Mucosa of gallbladder (tissue), 1 donor: Measurements from ENCODE around the gene LMX1B. TPM values are rescaled to one million over a fixed set of nuclear protein-coding genes. Genes with fewer than 3 reads are reported as not detected.

Experiments
- DNase-seq: peaks from one replicate; pipeline ENCODE4 v3.0.0-alpha.2; 2020; ENCODE audit warnings: low spot score
- total RNA-seq: library from RNA; stranded (reverse); gene quantifications from one replicate; pipeline ENCODE4 v1.2.1, GENCODE V29; 2021
- donor health status: DM: no; HTN: no; CAD: no.

Gene LMX1B
- total RNA-seq, 1 donor from 2014 or later, result 0.17 TPM

DNA sequence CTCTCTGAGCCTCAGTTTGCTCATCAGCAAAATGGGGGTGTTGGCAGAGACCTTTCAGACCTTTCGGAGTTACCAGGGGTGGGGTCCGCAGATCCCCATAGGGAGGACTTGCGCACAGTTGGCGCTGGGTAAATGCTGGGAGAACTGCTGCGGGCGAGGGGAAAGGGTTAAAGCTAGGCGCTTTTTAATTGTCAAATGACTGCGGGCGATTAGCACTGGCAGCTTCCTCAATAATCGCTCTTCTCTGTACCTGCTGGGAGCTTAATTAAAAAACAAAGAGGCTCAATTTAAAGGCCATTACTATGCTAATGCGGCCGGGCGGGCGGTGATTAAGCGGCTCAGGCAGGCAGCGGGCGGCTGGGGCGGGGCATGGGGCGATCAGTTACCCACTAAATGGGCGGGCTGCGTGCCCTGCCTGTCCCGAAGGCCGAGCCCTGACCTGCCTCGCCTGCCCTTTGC is 63.0 kb downstream of the LMX1B start:
- no peak for DNase-seq

DNA sequence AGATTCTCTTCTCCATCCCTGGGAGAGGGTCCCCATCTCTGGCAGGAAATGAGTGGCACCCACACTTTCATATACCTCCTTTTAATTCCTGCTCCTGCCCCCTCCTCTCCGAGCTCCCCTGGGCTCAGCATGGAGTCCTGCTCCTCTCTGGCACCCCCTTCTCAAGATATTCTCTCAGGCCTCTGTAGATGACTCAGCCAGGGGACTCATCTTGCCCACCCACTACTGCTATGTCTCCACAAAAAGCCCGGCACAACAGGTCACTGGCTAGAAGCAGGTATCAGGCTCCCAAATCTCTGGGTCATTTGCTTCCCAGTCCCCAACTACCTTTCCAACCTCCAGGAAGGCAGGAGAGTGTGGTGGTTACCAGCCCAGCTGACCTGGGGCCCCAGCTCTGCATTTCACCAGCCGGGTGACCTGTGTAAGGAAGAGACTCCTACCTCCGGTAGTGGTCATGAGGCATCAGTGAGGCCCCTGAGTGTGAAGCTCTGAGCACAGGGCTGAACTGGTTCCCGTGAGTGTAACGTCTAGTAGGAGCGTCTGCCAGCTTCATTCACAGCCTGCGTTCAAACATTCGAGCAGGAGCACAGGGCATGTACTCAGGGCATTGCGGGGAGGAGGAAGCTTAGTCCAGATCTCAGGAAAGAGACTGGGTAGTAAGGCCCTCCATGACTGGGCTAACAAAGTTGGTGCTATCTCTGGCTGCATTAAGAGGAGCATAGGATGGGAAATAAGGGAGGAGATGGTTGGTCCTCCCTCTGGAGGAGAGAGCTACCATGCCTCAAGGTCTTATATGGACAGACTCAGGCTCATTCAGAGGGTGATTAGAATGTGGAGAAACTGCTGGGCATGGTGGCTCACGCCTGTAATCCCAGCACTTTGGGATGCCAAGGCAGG is 63.7 kb downstream of the LMX1B start:
- DNase-seq, result no peak

DNA sequence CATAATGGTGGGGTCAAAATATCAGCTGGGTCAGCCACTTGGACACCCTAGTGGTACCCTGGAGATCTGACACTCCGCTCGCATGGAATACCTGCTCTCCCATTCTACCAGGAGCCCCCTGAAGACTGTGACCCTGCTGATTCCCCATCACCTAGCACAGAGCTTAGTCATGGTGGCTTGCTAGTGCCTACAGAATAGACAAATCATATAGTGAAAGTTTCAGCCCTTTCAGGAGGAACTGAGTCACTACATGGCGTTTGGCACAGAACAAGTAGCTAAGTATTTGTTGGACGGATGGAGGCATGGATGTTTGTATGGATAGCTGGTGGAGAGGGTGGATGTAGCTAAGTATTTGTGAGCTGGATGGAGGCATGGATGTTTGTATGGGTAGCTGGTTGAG is 65.3 kb downstream of the LMX1B start:
- DNase-seq, result no peak

DNA sequence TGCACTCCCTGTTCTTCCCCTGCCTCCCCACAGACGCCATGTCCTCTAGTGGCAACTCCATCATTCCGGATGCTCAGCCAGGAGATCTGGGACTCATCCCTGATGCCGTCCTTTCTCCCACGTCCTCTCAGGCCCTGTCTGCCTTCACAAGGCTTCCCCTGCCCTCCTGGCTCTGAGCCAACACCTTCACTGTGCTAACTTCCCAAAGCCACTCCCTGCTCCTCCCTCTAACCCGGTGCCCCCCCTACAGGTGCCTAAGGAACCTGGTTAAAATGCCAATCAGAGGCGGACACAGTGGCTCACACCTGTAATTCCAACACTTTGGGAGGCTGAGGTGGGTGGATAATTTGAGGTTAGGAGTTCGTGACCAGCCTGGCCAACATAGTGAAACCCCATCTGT is 67.6 kb downstream of the LMX1B start:
- DNase-seq, result no peak

DNA sequence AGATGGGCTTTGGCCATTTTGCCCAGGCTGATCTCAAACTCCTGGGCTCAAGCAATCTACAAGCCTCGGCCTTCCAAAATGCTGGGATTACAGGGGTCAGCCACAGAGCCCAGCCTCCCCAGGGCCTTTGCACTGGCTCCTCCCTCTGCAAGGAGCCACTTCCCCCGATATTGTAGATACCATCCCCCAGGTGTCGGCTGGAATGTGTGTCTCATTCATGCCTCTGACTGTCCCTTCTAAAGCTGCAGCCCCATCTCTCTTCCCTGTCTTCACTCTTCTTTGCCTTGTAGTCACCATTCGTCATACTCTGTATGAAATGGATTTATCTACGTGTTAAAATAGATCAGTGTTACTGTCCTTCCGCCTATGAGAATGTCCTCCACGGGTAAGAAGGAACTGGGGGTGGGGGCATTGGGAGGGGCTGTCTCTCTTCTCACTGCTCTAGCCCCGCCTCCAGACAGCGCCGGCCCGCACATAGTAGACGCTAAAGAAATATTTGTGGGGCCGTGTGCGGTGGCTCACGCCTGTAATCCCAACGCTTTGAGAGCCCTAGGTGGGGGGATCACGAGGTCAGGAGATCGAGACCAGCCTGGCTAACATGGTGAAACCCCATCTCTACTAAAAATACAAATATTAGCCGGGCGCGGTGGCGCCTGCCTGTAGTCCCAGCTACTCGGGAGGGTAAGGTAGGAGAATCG is 68.5 kb downstream of the LMX1B start:
- no peak for DNase-seq

DNA sequence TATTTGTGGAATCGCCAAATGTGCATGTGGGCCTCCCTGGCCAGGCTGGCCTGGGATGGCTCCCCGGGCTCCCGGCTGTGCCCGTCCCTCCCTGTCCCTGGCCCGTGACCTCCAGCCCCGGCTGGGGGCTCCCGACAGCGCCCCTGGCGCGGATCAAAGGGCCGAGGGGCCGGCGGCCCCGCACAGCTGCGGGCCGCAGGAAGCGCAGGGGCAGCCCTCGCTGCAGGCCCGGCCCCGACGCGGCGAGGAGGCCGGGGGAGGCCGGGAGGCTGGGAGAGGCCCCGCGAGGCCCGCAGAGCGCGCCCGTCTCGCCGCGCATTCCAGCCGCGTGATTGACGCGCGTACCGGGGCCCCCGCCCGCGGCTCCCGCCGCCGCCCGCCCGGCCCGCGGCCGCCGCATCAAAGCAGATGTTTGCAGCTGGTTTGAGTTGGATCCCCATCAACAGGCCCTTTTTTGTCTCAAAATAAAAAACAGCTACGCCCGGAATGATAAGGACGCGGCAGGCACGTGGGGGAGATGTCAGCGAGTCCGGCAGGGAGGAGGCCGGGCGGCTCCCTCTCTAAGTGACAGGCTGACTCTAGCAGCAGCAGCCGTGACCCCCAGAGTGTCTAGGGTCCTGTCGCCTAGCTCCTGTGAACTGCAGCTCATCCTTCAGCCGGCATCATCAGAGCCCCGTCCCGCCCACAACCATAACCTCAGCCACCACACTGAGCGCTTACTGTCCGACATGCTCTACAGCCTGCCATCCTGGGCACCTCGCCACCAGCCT is 69.4 kb downstream of the LMX1B start:
- DNase-seq, result no peak

DNA sequence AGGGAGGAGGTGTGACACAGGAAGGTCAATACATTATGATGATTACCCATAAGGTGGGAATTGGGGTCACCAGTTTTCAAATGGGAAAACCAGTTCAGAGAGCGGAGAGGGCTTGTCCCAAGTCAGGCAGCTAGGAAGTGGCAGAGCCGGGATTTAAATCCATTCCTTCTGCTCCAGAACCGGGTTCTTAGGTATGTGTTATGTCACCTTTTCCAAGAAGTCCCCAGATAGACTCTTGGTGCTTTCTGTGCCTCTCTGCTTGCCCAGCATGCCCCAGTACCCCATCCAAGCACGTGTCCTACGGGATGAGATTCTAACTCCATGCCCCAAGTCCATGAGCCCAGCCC is 69.9 kb downstream of the LMX1B start:
- DNase-seq, result no peak

DNA sequence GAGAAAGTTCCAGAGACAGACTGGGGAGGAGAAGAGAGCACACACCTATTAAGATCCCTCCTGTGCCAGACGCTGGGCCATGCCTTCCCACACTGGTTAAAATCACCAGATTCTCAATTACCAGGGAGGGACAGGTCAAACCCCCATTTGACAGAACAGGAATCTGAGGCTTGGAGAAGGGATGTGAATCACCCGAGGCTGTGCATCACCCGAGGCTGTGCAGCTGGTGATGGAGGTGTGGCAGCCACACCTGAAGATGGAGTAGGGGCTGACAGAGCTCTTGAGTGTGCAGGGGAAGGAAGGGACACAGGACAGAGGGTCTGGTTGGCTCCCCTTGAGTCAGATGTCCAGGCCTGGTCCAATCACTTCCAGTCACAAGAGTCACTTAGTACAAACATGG is 70.6 kb downstream of the LMX1B start:
- DNase-seq, result no peak

DNA sequence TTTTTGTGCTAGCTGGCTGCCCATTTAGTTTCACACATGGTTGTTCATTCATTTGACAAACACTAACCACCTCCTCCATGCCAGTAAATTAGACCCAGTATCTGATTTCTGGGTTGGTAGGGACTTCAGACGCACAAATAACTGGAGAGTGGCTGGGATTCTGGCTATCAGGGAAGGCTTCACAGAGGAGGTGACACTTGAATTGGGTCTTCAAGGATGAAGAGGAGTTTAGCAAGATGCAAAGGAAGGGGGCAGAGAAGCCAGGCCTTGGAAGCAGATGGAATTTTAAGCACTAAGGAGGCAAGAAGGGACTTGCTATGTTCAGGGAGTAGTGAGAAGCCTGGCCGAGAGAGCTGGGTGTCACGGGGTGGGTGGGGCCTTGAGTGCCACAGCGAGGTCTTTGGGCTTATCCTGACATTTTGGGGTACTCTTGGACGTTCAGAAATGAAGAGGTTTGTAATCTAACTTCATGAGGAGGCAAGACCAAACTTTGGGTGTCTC is 71.3 kb downstream of the LMX1B start:
- DNase-seq, result no peak

DNA sequence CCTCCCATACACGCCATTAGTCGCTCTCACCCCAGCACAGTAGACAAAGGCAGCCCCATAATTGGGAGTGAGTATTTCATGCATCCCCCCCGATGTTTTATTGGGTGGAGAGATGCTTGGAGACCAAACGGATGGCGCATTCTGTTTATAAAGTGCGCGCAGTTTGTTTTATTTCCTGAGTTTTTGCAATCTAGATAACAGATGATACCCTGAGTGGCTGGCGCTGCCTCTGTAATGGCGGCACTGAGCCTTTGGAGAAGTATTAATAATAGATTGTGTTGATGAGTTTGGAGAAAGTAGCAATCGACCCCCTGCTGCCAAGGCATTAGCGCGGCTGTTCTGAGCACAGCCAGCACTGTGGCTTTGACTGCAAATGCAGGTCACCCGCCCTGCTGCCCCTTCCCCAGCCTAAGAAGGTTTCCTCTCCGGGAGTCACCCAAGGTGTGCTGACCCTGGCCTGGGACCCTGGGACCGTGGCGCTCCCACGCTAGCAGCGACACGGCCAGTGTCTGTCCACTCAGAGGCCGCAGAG is 74.3 kb downstream of the LMX1B start:
- no peak for DNase-seq

DNA sequence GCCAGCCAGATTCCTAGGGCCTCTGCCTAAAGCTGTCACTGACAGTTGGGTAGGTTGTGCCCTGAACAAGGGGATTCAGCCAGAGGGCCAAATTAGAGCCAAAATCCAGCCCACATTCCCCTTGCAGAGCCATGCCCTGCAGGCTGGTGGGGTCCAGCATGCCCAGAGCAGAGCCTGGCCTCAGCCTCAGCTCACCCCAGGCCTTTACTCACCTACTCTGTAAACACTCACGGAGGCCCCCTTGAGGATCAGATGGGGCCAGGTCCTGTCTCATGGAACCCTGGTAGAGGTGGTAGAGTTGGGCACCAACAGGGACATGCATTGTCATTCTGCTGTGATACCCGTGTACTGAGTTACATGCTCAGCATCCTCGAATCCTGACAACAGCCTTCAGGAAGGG is 74.9 kb downstream of the LMX1B start:
- no peak for DNase-seq

DNA sequence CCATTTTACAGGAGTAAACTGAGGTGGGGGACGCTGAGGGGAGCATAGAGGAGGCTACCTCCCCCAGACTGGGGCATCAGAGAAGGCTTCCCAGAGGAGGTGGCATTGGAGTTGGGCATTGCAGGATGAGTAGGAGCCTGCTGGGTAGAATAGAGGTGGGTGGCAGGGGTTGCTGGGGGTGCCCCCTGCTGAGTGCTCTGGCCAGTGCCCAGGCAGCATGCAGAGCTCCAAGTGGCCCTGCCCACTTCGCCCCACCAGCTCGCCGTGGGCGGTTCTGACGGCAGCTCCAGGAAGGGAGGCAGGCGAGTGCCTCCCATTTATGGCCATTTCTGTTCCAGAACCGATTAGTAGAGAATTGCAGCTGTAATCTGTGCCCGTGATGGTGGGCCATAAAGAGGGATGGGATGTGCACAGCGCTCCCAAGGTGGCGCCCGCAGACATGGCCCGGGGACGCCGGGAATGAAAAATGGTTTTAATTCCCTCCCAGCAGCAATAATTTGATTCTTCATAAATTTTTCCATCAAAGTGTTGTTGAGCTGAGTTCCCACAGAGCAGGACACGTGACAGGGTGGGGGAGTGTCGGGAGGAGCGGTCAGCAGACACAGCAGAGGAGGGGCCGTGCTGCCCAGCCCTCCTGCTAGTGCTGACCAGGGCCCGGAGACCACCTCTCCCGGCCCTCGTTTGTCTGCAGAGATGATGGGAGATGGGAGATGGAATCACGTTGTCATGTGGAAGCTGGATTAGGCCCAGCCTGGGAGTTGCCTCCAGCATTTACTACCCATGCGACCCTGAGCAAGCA is 75.5 kb downstream of the LMX1B start:
- no peak for DNase-seq

DNA sequence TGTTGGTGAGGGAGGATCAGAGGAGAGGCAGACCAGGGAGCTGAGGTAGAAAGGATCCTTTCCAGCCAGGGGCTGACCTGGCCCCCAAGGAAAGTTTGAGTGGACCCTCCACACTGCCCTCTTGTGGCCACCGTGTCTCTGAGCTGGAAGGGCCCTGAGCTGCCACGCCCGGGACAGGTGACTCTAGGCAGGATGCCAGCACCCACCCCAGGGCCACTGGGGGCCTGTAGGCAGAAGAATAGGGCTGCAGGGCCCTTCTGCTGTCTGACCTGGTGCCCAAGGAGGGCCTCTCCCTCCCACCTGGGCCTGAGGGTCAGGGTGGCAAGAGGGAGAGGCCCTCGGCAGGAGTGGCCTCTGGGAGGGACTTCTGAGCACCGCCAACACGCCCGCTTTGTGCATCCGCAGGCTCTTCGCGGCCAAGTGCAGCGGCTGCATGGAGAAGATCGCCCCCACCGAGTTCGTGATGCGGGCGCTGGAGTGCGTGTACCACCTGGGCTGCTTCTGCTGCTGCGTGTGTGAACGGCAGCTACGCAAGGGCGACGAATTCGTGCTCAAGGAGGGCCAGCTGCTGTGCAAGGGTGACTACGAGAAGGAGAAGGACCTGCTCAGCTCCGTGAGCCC is 76.8 kb downstream of the LMX1B start:
- DNase-seq, result peak; percentile 31

DNA sequence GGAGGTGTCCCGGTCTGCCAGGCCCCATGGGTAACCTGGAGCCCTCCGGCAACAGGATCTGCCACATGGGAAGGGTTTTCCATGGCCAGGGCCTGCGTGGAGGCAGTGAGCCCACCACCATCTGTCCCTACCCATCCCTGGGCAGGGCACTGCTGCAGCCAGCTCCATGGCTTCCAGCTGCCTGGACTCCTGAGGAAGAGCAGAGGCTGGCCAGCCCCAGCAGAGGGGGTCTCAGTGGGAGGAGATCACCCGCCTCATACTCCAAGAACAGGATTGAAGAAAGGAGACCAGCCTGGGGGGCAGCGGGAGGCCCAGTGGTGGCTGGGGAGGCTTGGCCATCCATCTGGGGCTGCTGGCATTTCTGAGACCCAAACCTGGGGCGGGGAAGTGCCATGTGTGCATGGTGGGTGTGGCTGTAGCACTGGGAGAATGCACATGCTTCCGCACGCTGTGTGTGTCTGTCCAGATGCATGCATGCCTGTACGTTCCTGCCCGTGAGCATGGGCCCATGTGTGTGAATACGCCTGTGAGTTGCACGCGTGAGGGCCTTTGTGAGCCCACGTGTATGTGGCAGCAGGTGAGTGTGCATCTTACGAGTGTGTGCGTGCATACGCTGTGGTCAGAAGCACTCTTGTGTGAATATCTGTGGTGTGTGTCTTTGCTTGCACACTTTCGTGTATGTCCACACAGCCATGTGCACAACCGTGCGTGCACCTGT is 78.5 kb downstream of the LMX1B start:
- DNase-seq, result no peak

DNA sequence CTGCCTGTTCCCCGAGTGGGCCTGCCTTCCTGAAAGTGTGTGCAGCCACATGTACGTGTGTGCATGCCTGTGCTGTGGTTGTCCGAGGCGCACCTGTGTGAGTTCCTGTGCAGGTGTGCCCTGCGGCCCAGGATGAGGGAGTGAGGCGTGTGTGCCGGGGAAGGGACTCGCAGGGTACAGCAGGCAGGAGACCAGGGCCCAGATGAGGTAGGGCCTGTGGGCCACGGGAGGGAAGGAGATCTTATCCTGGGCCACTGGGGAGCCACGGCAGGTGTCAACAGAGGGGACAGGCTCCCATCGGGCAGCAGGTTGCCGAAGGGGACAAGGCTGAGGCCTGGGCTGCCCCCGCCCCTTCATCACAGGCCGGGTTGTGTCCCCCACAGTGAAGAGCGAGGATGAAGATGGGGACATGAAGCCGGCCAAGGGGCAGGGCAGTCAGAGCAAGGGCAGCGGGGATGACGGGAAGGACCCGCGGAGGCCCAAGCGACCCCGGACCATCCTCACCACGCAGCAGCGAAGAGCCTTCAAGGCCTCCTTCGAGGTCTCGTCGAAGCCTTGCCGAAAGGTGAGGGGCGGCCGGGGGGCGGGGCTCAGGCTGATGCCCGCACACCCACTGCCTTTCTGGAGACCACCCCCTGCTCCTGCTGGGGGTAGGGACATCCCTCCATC is 79.2 kb downstream of the LMX1B start:
- no peak for DNase-seq

DNA sequence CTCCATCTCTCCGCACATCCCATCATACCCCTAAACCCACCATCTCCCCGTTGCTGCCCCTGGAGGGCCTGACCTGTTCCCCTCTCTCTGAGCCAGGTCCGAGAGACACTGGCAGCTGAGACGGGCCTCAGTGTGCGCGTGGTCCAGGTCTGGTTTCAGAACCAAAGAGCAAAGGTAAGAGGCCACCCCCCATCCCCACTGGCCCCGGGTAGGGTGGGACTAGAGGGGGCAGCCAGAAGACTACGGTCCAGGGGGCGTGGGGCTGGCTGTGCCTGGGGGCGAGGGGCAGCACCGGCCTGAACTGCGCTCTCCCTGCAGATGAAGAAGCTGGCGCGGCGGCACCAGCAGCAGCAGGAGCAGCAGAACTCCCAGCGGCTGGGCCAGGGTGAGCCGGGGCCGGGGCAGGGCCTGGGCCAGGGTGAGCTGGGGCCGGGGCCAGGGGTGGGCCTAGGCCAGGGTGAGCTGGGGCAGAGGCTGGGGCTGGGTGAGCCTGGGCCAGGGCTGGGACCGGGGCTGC is 79.8 kb downstream of the LMX1B start:
- no peak for DNase-seq

DNA sequence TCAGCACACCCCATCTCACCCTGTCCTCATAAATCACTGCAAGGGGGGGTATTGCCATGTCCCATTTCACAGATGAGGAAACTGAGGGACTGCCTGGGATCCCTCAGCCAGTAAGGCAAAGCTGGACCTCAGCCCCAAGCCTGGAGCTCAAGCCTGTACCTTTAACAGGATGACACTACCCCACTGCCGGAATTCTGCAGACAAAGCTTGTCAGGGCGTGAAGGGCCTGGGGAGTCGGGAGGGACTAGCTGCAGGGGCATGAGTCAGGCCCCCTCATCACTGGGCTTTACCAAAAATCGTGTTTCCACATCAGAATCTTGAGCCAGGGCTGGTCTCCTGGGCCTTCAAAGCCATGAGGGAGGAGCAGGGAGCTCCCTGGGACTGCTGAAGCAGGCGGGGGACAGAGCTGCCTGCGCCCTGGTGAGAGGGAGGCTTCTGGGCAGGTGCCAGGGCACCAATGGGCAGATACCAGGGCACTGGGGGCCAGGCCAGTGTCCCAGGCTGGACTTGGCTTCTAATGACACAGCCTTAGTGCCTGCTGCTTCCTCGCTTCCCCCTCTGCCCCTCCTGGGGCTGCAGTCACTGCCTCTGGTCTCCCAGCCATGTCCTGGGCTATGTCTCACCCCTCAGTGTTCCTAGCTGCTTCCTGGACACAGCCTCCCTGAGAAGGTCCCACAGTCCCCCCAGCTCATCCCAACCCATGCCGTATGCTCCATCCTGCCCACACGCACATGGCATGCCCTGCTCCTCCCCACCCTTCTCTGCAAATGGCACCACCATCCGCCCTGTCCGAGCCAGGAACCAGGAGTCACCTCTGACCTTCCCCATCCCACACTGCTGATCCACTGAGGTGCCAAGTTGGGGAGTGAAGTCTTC is 80.7 kb downstream of the LMX1B start:
- no peak for DNase-seq

DNA sequence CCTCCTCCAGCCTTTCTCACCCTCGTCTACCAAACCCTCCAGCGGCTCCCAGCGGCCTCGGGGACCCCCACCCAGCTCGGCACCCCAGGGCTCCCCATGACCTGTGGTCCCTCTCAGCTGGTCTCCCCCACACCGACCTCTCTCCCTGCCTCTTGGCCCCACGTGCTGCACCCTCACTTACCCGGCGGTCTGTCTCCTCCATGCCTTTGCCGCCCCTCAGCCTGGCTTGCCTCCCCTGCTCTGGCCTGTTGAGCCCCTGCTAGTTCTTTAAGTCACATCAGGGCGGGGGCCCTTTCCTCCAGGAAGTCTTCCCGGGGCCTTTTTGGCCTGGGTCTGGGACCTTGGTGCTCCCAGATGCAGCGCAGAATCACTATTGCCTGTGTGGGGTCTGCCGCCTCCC is 81.5 kb downstream of the LMX1B start:
- DNase-seq, result no peak
